Calu3 (cell line): Measurements from ENCODE around the gene DOCK7. TPM values are rescaled to one million over a fixed set of nuclear protein-coding genes. Genes with fewer than 3 reads are reported as not detected.
"Not testable (repeated sequence)": the region's sequence is repeated elsewhere in the genome, so short reads cannot be mapped to it uniquely, and the experiment has no call there.

ENCODE experiments used
- BruUV-seq: library from RNA; stranded (reverse); fragments of 400-500 nt; replicated peaks from 2 replicates; lab custom pipeline; 2021; lab: Mats Ljungman, UMichigan
- CTCF ChIA-PET: fragments of 300-600 bp; sonication (Branson Sonifier 250); formaldehyde crosslinking; loops from one replicate; lab custom pipeline; 2022; ENCODE audit warnings: antibody characterized with exemption; lab: Charles Lee
- DNase-seq: peaks from one replicate; pipeline ENCODE4 v3.0.0; 2022
- H3K27ac Mint-ChIP-seq: one replicate; pipeline ENCODE4 v1.8.0; 2022; ENCODE audit warnings: mixed read lengths; ENCODE audit not compliant: unreplicated experiment
- H3K27me3 Mint-ChIP-seq: one replicate; pipeline ENCODE4 v1.8.0; 2022; ENCODE audit warnings: mixed read lengths; ENCODE audit not compliant: unreplicated experiment
- H3K36me3 Mint-ChIP-seq: one replicate; pipeline ENCODE4 v1.8.0; 2022; ENCODE audit warnings: mild to moderate bottlenecking, moderate library complexity, mixed read lengths; ENCODE audit not compliant: insufficient read depth, unreplicated experiment
- H3K4me1 Mint-ChIP-seq: one replicate; pipeline ENCODE4 v1.8.0; 2022; ENCODE audit warnings: mild to moderate bottlenecking, low read depth, mixed read lengths; ENCODE audit not compliant: unreplicated experiment
- H3K4me3 Mint-ChIP-seq: one replicate; pipeline ENCODE4 v1.8.0; 2022; ENCODE audit warnings: mild to moderate bottlenecking, low read depth, moderate library complexity, mixed read lengths; ENCODE audit not compliant: unreplicated experiment
- H3K9me3 Mint-ChIP-seq: one replicate; pipeline ENCODE4 v1.8.0; 2022; ENCODE audit warnings: low read depth, mixed read lengths; ENCODE audit not compliant: unreplicated experiment
- intact Hi-C: fragments of 100-400 bp; cut with micrococcal nuclease; formaldehyde crosslinking; loops from one replicate; pipeline ENCODE4 v1.10.0; 2022; ENCODE audit not compliant: unreplicated experiment
- total RNA-seq: library from RNA; stranded (reverse); gene quantifications from 2 replicates; pipeline ENCODE4 v1.2.3, GENCODE V29; 2022
- TF ChIP-seq, protein P1 (sequence below): fragments of 200-600 bp; IDR thresholded peaks from one replicate; pipeline ENCODE4 v1.8.0; 2022; ENCODE audit warnings: antibody characterized with exemption; ENCODE audit not compliant: unreplicated experiment

DOCK7 gene
- total RNA-seq, 1 experiment from 2014 or later: 48.6 TPM

DNA sequence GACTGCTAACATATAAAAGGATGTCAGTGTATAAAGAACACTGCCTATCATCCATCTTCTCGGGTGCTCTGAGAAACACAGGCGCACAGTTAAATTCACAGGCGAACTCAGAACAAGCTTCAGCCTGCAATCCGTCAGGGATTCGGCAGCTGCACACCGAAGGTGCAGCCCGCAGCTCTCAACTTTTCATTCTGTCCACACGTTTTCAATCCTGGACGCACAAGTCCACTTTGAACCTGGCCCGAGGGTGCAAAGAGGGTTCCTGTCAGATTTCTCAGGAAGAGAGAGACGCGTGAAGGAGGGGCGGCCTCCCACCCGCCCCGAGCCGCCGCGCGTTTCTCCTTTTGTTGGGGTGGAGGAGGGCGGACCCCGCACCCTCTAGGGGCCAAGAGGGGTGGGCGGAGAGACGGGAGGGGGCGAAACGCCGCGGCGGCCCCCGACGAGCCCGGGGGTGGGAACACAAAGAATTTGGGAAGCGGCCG is 724 bp downstream of the DOCK7 start:
- DNase-seq: peak; percentile 41
- TF ChIP-seq, protein P1, sequence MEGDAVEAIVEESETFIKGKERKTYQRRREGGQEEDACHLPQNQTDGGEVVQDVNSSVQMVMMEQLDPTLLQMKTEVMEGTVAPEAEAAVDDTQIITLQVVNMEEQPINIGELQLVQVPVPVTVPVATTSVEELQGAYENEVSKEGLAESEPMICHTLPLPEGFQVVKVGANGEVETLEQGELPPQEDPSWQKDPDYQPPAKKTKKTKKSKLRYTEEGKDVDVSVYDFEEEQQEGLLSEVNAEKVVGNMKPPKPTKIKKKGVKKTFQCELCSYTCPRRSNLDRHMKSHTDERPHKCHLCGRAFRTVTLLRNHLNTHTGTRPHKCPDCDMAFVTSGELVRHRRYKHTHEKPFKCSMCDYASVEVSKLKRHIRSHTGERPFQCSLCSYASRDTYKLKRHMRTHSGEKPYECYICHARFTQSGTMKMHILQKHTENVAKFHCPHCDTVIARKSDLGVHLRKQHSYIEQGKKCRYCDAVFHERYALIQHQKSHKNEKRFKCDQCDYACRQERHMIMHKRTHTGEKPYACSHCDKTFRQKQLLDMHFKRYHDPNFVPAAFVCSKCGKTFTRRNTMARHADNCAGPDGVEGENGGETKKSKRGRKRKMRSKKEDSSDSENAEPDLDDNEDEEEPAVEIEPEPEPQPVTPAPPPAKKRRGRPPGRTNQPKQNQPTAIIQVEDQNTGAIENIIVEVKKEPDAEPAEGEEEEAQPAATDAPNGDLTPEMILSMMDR: no peak
- CTCF ChIA-PET: interaction anchor here (0.6 kb wide), 1 partner anchor 29 kb away, joined by 3 read pairs; no protein-coding TSS in a partner anchor
- Mint-ChIP-seq H3K9me3 (no peaks in the 10 kb centered on the region), H3K36me3 (peaks cover 20% of the 10 kb centered on the region), H3K4me1 (peaks cover 39% of the 10 kb centered on the region), H3K27me3 (no peaks in the 10 kb centered on the region), H3K4me3 (peak overlapping the region; percentile 89), H3K27ac (peak overlapping the region; percentile 72)
- intact Hi-C loops: no loop called here
- no TSS peak for BruUV-seq

DNA sequence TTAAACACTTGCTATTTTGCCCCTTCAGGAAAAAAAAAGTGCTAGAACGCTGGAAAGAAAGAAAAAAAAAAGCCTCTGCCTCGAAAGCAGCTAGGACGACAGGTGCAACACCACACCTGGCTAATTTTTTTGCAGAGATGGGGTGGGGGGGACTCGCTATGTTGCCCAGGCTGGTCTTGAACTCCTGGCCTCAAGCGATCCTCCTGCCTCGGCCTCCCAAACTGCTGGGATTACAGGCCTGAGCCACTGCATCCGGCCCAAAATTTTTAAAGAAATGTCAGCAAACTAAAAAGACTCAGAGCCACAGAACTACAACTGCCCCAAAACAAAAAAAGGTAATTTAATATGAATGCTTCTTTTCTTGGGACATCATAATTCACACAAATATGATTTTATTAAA is 1.4 kb downstream of the DOCK7 start:
- Mint-ChIP-seq H3K27ac (peak overlapping the region; percentile 72), H3K9me3 (no peaks in the 10 kb centered on the region), H3K36me3 (peaks cover 20% of the 10 kb centered on the region), H3K27me3 (no peaks in the 10 kb centered on the region), H3K4me3 (peak overlapping the region; percentile 89), H3K4me1 (peaks cover 35% of the 10 kb centered on the region)
- CTCF ChIA-PET: interaction anchor here (0.6 kb wide), 1 partner anchor 30 kb away, joined by 3 read pairs; no protein-coding TSS in a partner anchor
- no peak for DNase-seq
- TF ChIP-seq, protein P1: no peak
- TSS peak; percentile 61 for BruUV-seq
- intact Hi-C loops: no loop called here

DNA sequence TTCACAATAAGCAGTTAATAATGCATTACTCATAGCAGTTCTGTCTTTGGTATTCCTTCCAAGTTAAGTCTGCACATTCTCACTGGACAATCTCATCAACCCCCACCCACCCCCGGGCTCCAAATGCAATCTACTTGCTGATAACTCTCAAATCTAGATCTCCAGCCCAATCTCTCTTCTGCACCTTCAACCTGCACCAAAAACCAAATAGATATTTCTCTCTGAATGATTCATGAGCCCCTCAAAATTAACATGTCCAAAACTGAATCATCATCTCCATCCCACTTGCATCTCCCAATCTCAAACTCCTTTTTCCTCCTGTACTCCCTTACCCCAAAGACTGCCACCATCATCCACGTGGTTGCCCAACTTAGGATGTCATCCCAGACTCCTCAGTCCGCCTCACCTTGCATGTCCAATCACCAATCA is 2.7 kb downstream of the DOCK7 start:
- H3K4me3 Mint-ChIP-seq: peak overlapping the region; percentile 22
- peaks cover 20% of the 10 kb centered on the region for H3K36me3 Mint-ChIP-seq
- peaks cover 22% of the 10 kb centered on the region for H3K4me1 Mint-ChIP-seq
- no peak overlapping the region for H3K27ac Mint-ChIP-seq
- no peaks in the 10 kb centered on the region for H3K27me3 Mint-ChIP-seq
- H3K9me3 Mint-ChIP-seq: no peaks in the 10 kb centered on the region
- BruUV-seq: no TSS peak
- CTCF ChIA-PET: no interaction called here
- TF ChIP-seq, protein P1: no peak
- intact Hi-C loops: no loop called here
- DNase-seq: no peak

DNA sequence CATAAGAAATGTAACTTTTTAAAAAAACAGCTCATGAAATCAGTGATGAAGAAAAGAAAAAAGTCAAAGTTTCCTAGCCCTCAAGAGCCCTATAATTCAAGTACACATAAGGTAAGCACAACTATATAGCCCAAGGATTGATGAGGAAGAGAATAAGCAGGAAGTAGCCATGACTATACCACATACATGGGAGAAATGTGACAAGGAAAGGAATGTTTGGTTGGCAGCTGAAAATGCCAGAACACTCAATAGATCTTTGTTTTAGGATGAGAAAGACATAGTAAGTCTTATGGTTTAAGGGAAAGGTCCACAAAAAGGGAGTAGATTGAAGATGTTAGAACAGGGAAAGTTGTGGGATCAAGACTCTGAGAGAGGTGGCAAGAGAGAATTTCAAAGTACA is 5.7 kb downstream of the DOCK7 start:
- H3K4me1 Mint-ChIP-seq: peaks cover 11% of the 10 kb centered on the region

DNA sequence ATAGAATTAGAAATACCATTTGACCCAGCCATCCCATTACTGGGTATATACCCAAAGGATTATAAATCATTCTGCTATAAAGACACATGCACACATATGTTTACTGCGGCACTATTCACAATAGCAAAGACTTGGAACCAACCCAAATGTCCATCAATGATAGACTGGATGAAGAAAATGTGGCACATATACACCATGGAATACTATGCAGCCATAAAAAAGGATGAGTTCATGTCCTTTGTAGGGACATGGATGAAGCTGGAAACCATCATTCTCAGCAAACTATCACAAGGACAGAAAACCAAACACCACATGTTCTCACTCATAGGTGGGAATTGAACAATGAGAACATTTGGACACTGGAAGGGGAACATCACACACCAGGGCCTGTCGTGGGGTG is 7.2 kb downstream of the DOCK7 start:
- intact Hi-C loops, DNase-seq, BruUV-seq, H3K27me3 Mint-ChIP-seq, H3K9me3 Mint-ChIP-seq, H3K27ac Mint-ChIP-seq, CTCF ChIA-PET, H3K36me3 Mint-ChIP-seq, H3K4me3 Mint-ChIP-seq: not testable (repeated sequence)
- peaks cover 18% of the 10 kb centered on the region for H3K4me1 Mint-ChIP-seq

More for the DNA sequence above, 5.7 kb downstream of the DOCK7 start:
- Mint-ChIP-seq H3K4me3 (no peak overlapping the region), H3K9me3 (no peaks in the 10 kb centered on the region), H3K36me3 (peaks cover 7% of the 10 kb centered on the region), H3K27me3 (no peaks in the 10 kb centered on the region), H3K27ac (no peak overlapping the region)
- no peak for DNase-seq
- BruUV-seq: no TSS peak
- intact Hi-C loops: no loop called here
- CTCF ChIA-PET: no interaction called here
- TF ChIP-seq, protein P1: no peak

DNA sequence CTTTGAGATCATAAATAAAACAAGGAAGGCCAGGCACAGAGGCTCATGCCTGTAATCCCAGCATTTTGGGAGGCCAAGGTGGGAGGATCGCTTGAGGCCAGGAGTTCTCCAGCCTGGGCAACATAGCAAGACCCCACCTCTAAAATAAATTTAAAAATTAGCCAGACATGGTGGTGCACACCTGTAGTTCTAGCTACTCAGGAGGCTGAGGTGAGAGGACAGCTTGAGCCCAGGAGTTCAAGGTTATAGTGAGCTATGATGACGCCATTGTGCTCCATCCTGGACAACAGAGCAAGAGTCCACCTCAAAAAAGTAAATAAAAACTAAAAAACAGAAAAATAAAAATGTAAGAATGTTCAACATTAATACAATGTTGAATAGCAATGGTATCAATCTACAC is 10.4 kb downstream of the DOCK7 start:
- CTCF ChIA-PET, H3K4me1 Mint-ChIP-seq, H3K27ac Mint-ChIP-seq, DNase-seq, intact Hi-C loops, H3K36me3 Mint-ChIP-seq, BruUV-seq, H3K27me3 Mint-ChIP-seq, H3K4me3 Mint-ChIP-seq, H3K9me3 Mint-ChIP-seq: not testable (repeated sequence)
